SK-N-SH (cell line): Measurements from ENCODE around the gene GPC5.

Experiments
- EP300 ChIP-seq, 2 experiments: IDR thresholded peaks; 2 replicates each; pipeline versions ENCODE4 v1.4.0 to v1.6.1; 2012; ENCODE audit warnings: borderline replicate concordance in 1 of 2, low read depth in 1 of 2, low read length in 1 of 2
- POLR2AphosphoS5 ChIP-seq: IDR thresholded peaks from 2 replicates; pipeline ENCODE4 v1.6.1; 2012; ENCODE audit warnings: low read depth, low read length
- RCOR1 ChIP-seq: fragments of 150-350 bp; IDR thresholded peaks from 2 replicates; pipeline ENCODE4 v1.6.1; 2017; ENCODE audit warnings: antibody characterized with exemption, low read length
- RFX5 ChIP-seq: IDR thresholded peaks from 2 replicates; pipeline ENCODE4 v1.6.1; 2012; ENCODE audit warnings: mild to moderate bottlenecking, improper control_type of control experiment, low read length
- RXRA ChIP-seq: IDR thresholded peaks from 2 replicates; pipeline ENCODE4 v1.4.0; 2012; ENCODE audit warnings: low read depth, mild to moderate bottlenecking, borderline replicate concordance
- SMC3 ChIP-seq: IDR thresholded peaks from 2 replicates; pipeline ENCODE4 v1.6.1; 2012; ENCODE audit warnings: low read depth, low read length, improper control_type of control experiment
- TAF1 ChIP-seq: IDR thresholded peaks from 2 replicates; pipeline ENCODE4 v1.6.1; 2012; ENCODE audit warnings: low read depth, mild to moderate bottlenecking, low read length, moderate library complexity, borderline replicate concordance
- TEAD4 ChIP-seq: IDR thresholded peaks from 2 replicates; pipeline ENCODE4 v1.4.0; 2012; ENCODE audit warnings: mild to moderate bottlenecking, borderline replicate concordance; ENCODE audit not compliant: insufficient read depth
- TF ChIP-seq, protein P1 (sequence below): fragments of 200-600 bp; sonication (generic); IDR thresholded peaks from 2 replicates; pipeline ENCODE4 v1.6.1; 2017; ENCODE audit warnings: antibody characterized with exemption, mild to moderate bottlenecking, moderate library complexity
- TF ChIP-seq, protein P2 (sequence below): fragments of 150-350 bp; IDR thresholded peaks from 2 replicates; pipeline ENCODE4 v1.6.1; 2017; ENCODE audit warnings: antibody characterized with exemption, low read length, low read depth, borderline replicate concordance
- TF ChIP-seq, protein P3 (sequence below): IDR thresholded peaks from 2 replicates; pipeline ENCODE4 v1.6.1; 2012; ENCODE audit warnings: mild to moderate bottlenecking, low read depth, low read length, moderate library complexity

DNA sequence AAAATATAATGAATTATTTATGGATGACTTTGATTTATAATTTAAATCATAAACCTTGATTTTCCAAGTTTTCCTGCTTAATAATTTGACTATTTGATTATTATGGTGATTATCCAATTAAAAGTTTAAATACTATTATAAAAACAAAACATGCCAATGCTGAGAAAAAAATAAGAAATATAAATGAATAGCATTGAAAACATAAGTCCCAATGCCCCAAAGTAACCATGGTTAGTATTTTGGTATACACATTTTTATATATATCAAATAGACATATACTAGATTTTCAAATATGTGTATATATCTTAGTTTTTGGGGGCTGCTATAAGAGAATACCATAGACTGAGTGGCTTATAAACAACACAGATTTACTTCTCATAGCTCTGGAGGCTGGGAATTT lies 108.3 kb downstream of the GPC5 start:
- TF ChIP-seq, protein P1, sequence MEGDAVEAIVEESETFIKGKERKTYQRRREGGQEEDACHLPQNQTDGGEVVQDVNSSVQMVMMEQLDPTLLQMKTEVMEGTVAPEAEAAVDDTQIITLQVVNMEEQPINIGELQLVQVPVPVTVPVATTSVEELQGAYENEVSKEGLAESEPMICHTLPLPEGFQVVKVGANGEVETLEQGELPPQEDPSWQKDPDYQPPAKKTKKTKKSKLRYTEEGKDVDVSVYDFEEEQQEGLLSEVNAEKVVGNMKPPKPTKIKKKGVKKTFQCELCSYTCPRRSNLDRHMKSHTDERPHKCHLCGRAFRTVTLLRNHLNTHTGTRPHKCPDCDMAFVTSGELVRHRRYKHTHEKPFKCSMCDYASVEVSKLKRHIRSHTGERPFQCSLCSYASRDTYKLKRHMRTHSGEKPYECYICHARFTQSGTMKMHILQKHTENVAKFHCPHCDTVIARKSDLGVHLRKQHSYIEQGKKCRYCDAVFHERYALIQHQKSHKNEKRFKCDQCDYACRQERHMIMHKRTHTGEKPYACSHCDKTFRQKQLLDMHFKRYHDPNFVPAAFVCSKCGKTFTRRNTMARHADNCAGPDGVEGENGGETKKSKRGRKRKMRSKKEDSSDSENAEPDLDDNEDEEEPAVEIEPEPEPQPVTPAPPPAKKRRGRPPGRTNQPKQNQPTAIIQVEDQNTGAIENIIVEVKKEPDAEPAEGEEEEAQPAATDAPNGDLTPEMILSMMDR, result no peak
- TF ChIP-seq, protein P2, sequence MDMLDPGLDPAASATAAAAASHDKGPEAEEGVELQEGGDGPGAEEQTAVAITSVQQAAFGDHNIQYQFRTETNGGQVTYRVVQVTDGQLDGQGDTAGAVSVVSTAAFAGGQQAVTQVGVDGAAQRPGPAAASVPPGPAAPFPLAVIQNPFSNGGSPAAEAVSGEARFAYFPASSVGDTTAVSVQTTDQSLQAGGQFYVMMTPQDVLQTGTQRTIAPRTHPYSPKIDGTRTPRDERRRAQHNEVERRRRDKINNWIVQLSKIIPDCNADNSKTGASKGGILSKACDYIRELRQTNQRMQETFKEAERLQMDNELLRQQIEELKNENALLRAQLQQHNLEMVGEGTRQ, result no peak
- TF ChIP-seq TAF1 (no peak), RCOR1 (no peak), RXRA (no peak), SMC3 (no peak), RFX5 (no peak), EP300 (IDR thresholded peaks at IDR 0.05; ENCODE audit: borderline replicate concordance in 1 of 2, low read depth in 1 of 2, low read length in 1 of 2) (no peak), POLR2AphosphoS5 (no peak), TEAD4 (no peak)
- TF ChIP-seq, protein P3, sequence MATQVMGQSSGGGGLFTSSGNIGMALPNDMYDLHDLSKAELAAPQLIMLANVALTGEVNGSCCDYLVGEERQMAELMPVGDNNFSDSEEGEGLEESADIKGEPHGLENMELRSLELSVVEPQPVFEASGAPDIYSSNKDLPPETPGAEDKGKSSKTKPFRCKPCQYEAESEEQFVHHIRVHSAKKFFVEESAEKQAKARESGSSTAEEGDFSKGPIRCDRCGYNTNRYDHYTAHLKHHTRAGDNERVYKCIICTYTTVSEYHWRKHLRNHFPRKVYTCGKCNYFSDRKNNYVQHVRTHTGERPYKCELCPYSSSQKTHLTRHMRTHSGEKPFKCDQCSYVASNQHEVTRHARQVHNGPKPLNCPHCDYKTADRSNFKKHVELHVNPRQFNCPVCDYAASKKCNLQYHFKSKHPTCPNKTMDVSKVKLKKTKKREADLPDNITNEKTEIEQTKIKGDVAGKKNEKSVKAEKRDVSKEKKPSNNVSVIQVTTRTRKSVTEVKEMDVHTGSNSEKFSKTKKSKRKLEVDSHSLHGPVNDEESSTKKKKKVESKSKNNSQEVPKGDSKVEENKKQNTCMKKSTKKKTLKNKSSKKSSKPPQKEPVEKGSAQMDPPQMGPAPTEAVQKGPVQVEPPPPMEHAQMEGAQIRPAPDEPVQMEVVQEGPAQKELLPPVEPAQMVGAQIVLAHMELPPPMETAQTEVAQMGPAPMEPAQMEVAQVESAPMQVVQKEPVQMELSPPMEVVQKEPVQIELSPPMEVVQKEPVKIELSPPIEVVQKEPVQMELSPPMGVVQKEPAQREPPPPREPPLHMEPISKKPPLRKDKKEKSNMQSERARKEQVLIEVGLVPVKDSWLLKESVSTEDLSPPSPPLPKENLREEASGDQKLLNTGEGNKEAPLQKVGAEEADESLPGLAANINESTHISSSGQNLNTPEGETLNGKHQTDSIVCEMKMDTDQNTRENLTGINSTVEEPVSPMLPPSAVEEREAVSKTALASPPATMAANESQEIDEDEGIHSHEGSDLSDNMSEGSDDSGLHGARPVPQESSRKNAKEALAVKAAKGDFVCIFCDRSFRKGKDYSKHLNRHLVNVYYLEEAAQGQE, result no peak
